ENCODE data around the gene PTOV1.

PTOV1 gene

GRCh38 chr19:49850487-49851342 lies at the start of gene PTOV1:
Gene PTOV1, plus strand, starts transcription at chr19:49851159.
- TF ChIP-seq CTCF (IDR thresholded peaks at IDR 0.05; ENCODE audit: low read depth, low read length) = no peak
- peak; percentile 93 to 95 for DNase-seq (ENCODE audit: low read depth in 2 of 2)

GRCh38 chr19:49801401-49801888 lies 49.5 kb upstream of the PTOV1 start:
- no peak for DNase-seq (ENCODE audit: low read depth in 2 of 2)
- no peak for TF ChIP-seq CTCF (IDR thresholded peaks at IDR 0.05; ENCODE audit: low read depth, low read length)
- peak overlapping the region in 1 of 2 donors; percentile 37 for H3K4me3 ChIP-seq (replicated peaks in 1 of 2; ENCODE audit: low read depth in 2 of 2, low read length in 2 of 2)

More at GRCh38 chr19:49850487-49851342, at the start of gene PTOV1:
- H3K4me3 ChIP-seq (replicated peaks in 1 of 2; ENCODE audit: low read depth in 2 of 2, low read length in 2 of 2) = peak within 1 kb of the TSS; percentile 85 to 88

GRCh38 chr19:49801966-49802661 lies 48.8 kb upstream of the PTOV1 start:
- peak; percentile 90 to 93 for DNase-seq (ENCODE audit: low read depth in 2 of 2)
- peak; percentile 40 for TF ChIP-seq CTCF (IDR thresholded peaks at IDR 0.05; ENCODE audit: low read depth, low read length)
- peak overlapping the region; percentile 24 to 37 for H3K4me3 ChIP-seq (replicated peaks in 1 of 2; ENCODE audit: low read depth in 2 of 2, low read length in 2 of 2)

GRCh38 chr19:49802836-49803528 lies 48.0 kb upstream of the PTOV1 start:
- no peak for DNase-seq (ENCODE audit: low read depth in 2 of 2)
- TF ChIP-seq CTCF (IDR thresholded peaks at IDR 0.05; ENCODE audit: low read depth, low read length) = no peak
- no peak overlapping the region for H3K4me3 ChIP-seq (replicated peaks in 1 of 2; ENCODE audit: low read depth in 2 of 2, low read length in 2 of 2)

- DNase-seq (ENCODE audit: low read depth in 2 of 2) = no peak
- H3K4me3 ChIP-seq (replicated peaks in 1 of 2; ENCODE audit: low read depth in 2 of 2, low read length in 2 of 2) = no peak overlapping the region
- no peak for TF ChIP-seq CTCF (IDR thresholded peaks at IDR 0.05; ENCODE audit: low read depth, low read length)
These were observed 47.5 kb upstream of the PTOV1 start for GRCh38 chr19:49803529-49803856.

GRCh38 chr19:49805822-49806619 lies 44.9 kb upstream of the PTOV1 start:
- TF ChIP-seq CTCF (IDR thresholded peaks at IDR 0.05; ENCODE audit: low read depth, low read length) = no peak
- no peak for DNase-seq (ENCODE audit: low read depth in 2 of 2)
- H3K4me3 ChIP-seq (replicated peaks in 1 of 2; ENCODE audit: low read depth in 2 of 2, low read length in 2 of 2) = no peak overlapping the region

All from cardiac fibroblast (primary cell).